HL-60 (cell line): ENCODE results near the gene CFAP299.

Source experiments
- DNase-seq, 2 experiments: peaks; one replicate each; pipeline ENCODE4 v3.0.0-alpha.2; 2010 to 2020; ENCODE audit warnings: low read depth in 1 of 2, low spot score in 1 of 2
- H3K27ac ChIP-seq: fragments of 250-450 bp; sonication (Bioruptor Pico); replicated peaks from 2 replicates; pipeline ENCODE4 v1.5.1; 2020; ENCODE audit warnings: mild to moderate bottlenecking, moderate library complexity
- H3K27me3 ChIP-seq: fragments of 250-450 bp; sonication (Bioruptor Pico); 2 replicates; pipeline ENCODE4 v1.5.1; 2021; ENCODE audit warnings: mild to moderate bottlenecking, moderate library complexity; ENCODE audit not compliant: insufficient read depth, poor library complexity, severe bottlenecking
- H3K4me3 ChIP-seq: replicated peaks from 2 replicates; pipeline ENCODE4 v1.5.1; 2011; ENCODE audit warnings: mild to moderate bottlenecking, control low read depth, low read length; ENCODE audit not compliant: insufficient read depth
- GABPA ChIP-seq: IDR thresholded peaks from 2 replicates; pipeline ENCODE4 v1.6.1; 2012; ENCODE audit warnings: low read depth
- POLR2AphosphoS5 ChIP-seq: IDR thresholded peaks from 2 replicates; pipeline ENCODE4 v1.6.1; 2012; ENCODE audit warnings: low read depth
- SPI1 ChIP-seq: IDR thresholded peaks from 2 replicates; pipeline ENCODE4 v1.6.1; 2012; ENCODE audit warnings: low read depth, mild to moderate bottlenecking, borderline replicate concordance
- TF ChIP-seq, protein P1 (sequence below): IDR thresholded peaks from one replicate; pipeline ENCODE4 v1.5.1; 2011; ENCODE audit warnings: low read length, control low read depth, inconsistent platforms; ENCODE audit not compliant: insufficient read depth
- TF ChIP-seq, protein P2 (sequence below): IDR thresholded peaks from 2 replicates; pipeline ENCODE4 v1.6.1; 2012; ENCODE audit warnings: low read depth; ENCODE audit not compliant: insufficient replicate concordance

The CFAP299 gene

DNA sequence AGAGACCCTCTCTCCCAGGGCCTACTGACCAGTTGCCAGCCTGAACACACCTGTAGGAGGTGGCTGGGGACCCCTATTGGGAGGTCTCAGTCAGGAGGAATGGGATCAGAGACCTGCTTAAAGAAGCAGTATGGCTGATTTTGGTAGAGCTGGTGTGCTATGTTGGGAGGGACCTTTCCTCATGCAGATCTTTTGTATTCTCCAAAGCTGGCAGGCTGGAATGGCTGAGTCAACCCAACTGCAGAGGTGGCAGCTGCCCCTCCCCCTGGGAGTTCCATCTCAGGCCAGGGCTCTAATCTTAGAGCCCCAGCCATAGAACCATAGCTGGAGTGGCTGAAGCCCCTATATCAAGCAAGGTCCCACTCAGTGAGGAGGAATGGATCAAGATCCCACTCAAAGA lies 415.7 kb downstream of the CFAP299 start:
- H3K4me3 ChIP-seq, result no peak overlapping the region
- TF ChIP-seq POLR2AphosphoS5 (no peak), GABPA (no peak), SPI1 (no peak)
- TF ChIP-seq, protein P1, sequence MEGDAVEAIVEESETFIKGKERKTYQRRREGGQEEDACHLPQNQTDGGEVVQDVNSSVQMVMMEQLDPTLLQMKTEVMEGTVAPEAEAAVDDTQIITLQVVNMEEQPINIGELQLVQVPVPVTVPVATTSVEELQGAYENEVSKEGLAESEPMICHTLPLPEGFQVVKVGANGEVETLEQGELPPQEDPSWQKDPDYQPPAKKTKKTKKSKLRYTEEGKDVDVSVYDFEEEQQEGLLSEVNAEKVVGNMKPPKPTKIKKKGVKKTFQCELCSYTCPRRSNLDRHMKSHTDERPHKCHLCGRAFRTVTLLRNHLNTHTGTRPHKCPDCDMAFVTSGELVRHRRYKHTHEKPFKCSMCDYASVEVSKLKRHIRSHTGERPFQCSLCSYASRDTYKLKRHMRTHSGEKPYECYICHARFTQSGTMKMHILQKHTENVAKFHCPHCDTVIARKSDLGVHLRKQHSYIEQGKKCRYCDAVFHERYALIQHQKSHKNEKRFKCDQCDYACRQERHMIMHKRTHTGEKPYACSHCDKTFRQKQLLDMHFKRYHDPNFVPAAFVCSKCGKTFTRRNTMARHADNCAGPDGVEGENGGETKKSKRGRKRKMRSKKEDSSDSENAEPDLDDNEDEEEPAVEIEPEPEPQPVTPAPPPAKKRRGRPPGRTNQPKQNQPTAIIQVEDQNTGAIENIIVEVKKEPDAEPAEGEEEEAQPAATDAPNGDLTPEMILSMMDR, result no peak
- TF ChIP-seq, protein P2, sequence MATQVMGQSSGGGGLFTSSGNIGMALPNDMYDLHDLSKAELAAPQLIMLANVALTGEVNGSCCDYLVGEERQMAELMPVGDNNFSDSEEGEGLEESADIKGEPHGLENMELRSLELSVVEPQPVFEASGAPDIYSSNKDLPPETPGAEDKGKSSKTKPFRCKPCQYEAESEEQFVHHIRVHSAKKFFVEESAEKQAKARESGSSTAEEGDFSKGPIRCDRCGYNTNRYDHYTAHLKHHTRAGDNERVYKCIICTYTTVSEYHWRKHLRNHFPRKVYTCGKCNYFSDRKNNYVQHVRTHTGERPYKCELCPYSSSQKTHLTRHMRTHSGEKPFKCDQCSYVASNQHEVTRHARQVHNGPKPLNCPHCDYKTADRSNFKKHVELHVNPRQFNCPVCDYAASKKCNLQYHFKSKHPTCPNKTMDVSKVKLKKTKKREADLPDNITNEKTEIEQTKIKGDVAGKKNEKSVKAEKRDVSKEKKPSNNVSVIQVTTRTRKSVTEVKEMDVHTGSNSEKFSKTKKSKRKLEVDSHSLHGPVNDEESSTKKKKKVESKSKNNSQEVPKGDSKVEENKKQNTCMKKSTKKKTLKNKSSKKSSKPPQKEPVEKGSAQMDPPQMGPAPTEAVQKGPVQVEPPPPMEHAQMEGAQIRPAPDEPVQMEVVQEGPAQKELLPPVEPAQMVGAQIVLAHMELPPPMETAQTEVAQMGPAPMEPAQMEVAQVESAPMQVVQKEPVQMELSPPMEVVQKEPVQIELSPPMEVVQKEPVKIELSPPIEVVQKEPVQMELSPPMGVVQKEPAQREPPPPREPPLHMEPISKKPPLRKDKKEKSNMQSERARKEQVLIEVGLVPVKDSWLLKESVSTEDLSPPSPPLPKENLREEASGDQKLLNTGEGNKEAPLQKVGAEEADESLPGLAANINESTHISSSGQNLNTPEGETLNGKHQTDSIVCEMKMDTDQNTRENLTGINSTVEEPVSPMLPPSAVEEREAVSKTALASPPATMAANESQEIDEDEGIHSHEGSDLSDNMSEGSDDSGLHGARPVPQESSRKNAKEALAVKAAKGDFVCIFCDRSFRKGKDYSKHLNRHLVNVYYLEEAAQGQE, result no peak
- no peaks in the 10 kb centered on the region for H3K27me3 ChIP-seq
- DNase-seq, result no peak
- H3K27ac ChIP-seq, result no peak overlapping the region

DNA sequence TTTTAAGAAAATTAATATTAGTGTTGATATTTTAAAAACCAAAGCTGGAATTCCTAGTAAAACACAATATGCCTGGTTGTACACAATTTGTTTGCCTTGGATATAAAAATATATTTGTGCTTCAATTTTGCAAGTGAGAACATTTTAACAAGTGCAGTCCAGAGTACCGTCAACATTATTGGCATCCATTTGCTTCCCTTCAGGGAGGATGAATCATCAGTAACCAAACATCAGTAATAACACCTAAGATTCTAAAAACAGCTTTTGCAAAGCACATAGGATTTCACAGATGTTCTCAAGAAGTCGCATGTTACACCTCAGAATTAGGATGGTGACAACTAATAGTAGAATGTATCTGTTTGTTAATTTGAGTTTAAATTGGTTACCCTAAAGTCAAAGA lies 432.4 kb downstream of the CFAP299 start:
- DNase-seq, result no peak
- H3K27me3 ChIP-seq, result no peaks in the 10 kb centered on the region
- H3K27ac ChIP-seq, result no peak overlapping the region
- no peak overlapping the region for H3K4me3 ChIP-seq
- no peak for TF ChIP-seq SPI1
- no peak for TF ChIP-seq POLR2AphosphoS5
- TF ChIP-seq, protein P1, result no peak
- TF ChIP-seq, protein P2, result no peak
- TF ChIP-seq GABPA, result no peak

DNA sequence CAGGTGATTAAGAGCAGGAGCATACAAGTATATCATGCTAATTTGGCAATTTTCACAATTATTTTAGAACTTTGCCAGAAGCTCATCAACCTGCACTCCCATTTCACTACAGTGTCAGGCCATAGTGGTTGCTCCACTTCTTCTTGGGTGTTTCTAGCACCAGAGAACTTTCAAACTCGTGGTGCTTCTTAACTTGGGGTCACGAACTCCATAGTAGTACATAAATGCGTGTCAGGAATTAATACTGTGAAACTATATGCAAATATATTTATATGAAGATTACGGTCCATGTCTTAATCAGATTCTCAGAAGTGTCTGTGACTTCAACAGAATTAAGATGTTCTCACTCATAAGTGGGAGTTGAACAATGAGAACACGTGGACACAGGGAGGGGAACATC lies 440.6 kb downstream of the CFAP299 start:
- no peaks in the 10 kb centered on the region for H3K27me3 ChIP-seq
- DNase-seq, result no peak
- no peak for TF ChIP-seq POLR2AphosphoS5
- TF ChIP-seq SPI1, result no peak
- H3K4me3 ChIP-seq, result no peak overlapping the region
- no peak overlapping the region for H3K27ac ChIP-seq

DNA sequence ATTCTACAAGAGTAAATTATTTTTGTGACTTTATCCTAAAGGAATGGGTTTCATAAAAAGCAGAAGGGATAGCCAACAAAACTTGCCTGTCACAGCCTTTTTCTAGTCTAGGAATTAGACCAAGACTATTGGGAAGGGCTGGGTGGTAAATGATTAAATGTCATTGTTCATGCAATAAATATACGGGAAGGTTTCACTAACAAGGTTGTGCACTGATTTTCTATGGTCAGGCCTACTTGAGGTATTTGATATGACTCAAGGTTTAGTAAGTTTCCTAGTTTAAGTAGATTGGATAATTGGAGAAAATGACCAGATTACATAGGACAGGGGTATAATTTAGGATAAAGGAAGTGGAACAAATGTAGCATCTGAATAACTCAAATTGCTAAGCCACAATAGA lies 445.9 kb downstream of the CFAP299 start:
- DNase-seq, result no peak
- Histone ChIP-seq H3K4me3 (no peak overlapping the region), H3K27ac (no peak overlapping the region), H3K27me3 (no peaks in the 10 kb centered on the region)
- TF ChIP-seq GABPA (no peak), POLR2AphosphoS5 (no peak)
- TF ChIP-seq, protein P2, result no peak
- TF ChIP-seq, protein P1, result no peak
